Stromal cell of bone marrow (primary cell): ENCODE data around the gene FGGY.

Experiments
- DNase-seq: peaks from one replicate; pipeline ENCODE4 v3.0.0-alpha.2; 2012; ENCODE audit warnings: low read depth

FGGY gene

DNA sequence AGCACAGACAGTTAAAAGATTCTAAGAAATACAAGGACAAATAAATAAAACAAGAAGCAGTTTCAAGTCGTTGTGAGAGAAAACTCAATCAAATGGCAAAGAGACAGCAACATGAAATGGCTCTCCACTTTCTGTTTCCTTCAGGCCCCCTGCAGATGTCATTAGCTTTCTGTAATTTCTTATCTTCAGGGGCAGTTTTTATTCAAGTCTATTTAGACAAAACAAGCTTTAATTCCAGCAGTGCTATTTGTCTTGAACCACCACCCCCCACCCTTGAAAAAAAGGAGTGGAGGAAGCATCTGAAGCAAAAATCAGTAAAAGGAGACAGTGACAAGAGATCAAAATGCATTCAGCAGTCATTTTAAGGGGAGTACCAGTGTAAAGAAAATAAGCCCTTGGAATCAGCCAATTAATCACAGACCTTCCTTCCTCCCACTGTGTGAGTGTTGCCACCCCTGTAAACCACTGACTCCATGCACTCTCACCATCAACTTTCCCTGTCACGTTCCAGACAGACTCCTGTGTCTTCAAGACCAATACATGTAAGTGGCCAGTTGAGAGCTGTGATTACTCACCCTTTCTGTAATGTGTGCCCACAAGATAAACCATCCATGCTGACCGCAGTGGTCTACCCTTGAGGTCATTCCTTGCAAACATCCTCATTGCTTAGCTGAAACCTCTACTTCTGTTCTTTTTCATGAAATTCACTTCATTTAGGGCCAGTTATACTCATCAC is 381.8 kb downstream of the FGGY start:
- DNase-seq, result peak; percentile 84

DNA sequence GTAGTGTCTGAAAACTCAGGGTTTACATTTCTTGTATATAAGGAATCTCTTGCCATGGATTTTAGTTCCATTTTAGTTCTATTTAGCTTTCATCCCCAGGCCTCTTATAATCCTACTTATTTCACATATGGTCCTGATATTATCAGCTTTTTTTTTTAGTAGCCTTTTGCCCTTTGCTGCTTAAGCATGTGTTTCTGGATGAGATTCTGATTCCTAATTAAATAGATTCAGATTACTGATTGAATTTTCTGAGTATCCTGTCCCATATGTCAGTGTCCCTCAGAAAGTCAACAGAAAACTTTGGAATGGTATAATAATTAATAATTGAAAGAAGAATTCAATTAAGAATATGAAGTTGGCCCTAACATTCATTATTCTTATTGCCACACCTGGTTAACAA is 383.1 kb downstream of the FGGY start:
- no peak for DNase-seq

DNA sequence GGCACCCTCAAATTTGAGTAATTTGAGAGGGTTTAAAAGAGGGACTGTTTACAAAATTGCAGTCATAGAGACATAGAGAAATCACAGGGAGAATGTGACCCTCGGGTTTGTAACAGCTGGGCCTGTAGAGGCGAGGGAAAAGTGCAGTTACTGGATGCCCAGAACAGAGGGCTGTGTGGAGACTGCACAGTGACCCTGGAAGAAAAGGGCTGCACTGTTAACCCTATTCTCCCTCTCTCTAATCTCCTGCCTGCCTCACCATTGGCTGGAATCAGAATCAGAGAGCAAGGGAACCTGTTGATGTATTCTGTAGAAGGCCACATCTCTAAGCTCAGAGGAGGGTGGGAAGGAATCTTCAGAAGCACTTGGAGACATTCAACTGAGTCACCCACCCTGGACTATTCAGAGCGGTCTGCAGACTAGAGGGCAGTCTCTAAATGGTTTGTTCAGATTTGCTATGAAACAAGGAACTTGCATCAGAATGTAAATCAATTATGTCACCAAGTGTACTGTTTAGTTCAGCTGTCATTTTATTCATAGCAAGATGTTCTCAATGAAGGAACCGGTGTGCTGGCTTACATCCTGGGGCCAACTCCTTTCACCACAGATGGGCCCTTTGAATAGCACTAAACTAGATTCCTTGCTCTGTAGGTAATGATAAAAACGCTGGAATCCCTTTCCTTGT is 385.6 kb downstream of the FGGY start:
- DNase-seq, result no peak

DNA sequence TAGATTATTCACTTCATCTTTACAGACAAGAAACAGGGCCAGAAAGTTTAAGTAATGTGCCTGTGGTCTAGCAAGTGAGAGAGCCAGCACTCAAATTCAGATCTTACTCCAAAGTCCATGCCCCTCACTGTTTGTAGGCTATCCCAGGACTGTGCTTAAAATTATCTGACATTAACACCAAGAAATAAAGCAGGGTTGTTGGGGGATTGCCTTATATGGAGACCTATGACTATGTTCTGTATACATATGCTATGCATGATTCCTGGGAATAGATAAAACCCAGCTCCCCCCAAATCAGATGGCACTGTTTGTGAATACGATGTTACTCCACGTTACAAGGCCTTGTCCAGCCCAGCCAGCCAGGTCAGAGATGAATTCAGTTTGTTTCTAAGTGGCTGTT is 386.3 kb downstream of the FGGY start:
- DNase-seq, result no peak

DNA sequence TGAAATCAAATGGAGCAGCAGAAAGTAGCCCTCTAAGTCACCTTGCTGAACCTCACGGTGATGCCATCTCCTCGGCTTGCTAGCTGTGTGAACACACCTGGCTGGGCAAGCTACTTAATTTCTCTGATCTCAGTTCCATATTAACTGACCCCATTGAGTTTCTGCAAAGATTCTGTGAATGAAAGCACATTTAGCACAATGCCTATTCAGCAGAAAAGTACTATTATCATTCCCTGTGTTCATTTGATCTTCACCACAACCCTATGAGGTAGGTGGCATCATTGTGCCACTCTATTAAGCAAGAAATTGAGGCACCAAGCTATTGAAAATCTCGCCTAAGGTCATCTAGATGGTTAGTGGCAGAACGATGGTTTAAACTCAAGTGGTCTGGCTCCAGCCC is 387.8 kb downstream of the FGGY start:
- DNase-seq, result no peak

DNA sequence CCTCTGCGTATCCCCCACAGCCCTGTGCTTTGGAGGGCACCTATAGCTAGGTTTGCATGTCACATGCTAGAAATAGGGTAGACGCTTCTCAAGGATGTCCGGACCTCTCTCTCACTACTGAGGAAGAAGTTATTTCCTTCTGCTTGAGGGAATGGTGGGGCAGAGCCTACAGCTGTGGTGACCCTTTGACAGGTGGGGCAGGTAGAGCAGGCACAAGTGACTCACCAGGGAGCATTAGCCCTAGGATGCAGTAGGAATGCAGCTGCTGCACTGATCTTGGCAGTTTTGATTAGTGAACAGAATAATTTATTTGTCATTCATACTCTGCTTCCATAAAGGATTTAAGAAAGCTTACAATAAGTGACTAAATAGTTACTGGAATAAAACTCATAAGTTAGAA is 388.2 kb downstream of the FGGY start:
- DNase-seq, result no peak

DNA sequence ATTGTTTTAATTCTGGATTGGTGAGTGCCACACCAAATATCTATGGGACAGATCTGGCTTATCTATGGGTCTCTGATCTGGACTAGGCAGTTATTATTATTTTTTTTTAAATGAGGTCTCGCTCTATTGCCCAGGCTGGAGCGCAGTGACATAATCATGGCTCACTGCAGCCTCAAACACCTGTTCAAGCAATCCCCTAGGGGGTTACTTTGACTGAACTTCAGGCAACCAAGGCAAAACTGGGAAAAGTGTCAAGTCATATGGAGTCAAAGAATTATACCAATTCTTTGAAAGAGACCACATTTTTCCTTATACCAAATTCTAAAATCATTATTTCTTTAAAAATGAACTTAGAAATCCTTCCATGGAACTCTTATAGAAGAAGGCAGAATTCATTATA is 388.8 kb downstream of the FGGY start:
- DNase-seq, result no peak

DNA sequence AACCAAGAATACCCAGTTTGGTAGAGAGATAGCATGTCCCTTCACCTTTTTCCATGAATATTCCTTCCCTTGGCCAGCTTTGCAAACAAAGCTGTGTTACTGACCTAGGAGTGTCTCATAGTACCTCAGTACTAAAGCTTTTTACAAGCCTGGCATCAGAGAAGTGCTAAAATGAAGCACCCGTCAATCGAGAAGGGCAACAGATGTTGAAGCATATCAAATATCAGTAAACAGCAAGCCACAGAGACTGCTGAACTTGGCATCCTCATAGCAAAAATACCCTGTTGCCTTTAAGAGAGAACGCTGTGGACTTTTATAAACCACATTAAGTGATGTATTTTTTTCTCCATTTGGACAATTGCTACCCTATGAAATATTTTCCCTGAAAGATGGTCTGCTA is 389.3 kb downstream of the FGGY start:
- no peak for DNase-seq

DNA sequence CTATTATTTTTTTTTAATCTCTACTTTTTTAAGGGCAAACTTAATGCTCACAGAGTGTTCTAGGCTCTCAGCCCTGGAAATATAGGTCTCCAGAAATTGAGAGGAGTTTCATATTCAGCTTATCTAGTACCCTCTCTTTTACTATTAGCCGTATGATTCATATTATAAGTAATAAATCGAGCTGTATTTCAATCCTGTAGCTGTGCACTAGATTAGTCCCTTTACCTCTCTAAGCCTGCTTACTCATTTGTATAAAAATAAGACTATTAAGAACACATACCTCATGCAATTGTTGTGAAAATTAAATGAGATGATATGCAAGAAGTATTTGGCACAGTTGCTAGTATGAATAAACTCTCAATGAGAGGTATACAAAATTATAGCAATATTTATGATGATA is 389.7 kb downstream of the FGGY start:
- DNase-seq, result no peak

DNA sequence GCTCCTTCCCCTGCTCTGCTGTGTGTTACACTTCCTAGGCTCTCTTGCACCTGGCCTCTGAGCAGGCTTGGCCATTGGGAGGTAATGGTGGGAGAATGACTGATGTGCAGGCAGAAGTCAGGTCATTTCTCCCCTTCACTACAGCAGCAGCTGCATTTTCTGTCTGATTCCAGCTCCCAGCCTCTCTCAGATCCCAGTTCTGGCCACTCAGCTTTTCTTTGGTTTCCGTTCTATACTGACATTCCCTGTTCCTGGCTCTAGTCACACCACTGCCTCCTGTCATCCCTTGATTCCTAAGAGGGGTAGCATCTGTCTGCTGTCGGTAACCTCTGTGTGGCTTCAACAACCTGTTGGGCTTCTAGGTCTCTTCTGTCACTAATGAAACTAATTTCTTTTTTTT is 390.2 kb downstream of the FGGY start:
- no peak for DNase-seq

DNA sequence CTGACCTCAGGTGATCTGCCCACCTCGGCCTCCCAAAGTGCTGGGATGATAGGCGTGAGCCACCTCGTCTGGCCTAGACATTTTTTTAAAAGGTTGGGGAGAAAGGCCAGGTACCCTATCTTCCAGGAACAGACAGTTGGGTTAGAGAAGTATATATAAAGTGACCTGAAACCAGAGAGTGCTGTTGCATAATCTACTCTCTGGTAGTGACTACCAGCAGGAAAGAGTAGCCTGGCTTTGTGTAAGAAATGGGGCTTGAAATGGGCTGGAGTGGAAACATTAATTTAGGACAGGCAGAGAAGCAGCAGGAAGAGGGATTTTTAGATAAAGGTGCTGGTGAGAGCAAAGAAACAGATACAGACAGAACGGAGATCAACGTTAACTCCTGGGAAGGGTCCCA is 392.1 kb downstream of the FGGY start:
- no peak for DNase-seq

DNA sequence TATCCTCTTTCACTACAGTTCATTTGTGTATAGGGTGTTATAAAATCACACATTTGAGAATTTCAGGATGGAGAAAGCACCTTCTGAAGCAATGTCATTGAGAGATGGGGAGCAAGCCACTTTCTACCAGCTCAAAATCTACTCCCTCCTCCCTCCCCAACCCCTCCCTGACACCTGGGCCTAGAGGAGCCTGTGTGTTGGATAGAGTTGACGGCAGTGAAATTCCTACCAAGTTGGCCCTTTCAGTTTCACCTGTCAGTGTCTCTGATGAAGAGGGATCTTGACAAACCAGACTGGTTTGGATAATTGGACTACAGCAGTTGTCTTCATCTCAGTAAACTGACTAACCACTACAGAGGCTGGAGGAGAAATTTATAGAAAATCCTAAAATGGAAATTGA is 392.8 kb downstream of the FGGY start:
- no peak for DNase-seq

DNA sequence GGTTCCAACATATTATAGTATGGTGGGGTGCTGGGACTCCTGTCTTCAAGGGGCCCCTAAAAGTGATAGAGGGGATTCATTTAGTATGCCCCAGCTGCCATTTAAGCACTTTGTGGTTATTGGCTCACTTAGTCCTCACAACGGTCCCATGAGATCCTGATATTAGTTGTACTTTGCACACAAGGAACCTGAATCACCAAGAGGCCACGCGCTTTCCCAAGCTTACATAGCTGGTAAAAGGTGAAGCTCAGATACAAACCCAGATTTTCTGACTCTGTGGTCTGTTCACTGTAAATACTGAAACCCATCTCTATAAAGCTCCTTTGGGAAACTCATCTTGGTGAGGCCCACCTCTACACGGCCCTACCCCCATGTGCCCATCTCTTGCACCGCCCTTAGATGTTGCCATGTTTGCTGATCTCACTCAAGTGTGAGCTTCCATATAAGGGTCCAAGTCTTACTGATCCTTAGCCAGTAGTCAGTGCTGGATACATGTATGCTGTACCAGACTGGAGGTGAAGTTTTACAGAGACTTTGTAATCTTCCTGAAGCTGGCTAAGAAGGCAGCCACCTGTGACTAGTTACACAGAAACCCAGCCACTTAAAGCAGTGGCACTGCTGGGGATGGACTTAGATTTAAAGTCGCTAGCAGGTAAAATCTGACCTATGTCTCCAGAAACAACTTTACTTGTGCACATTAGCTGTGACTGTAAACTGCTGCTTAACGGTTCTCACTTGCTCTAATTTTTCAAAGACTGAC is 393.5 kb downstream of the FGGY start:
- DNase-seq, result no peak

DNA sequence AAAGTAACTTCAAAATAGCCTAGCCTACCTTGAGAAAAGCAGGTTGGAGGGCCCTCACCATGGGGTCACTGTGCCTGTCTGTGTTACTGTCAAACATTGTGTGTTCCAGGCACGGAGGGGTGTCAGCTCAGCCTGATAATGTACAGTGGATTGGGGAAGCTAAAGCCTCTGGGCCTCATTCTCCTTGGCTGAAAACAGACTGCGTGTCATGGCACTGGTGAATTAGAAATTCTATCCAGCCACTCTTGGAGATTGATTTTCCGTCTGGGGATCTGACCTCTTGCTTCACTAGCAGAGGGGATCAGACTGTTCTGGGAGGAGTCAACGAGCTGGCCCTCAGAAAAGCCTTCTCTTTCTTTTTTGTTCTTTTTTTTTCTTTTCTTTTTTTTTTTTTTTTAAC is 394.4 kb downstream of the FGGY start:
- peak; percentile 68 for DNase-seq

DNA sequence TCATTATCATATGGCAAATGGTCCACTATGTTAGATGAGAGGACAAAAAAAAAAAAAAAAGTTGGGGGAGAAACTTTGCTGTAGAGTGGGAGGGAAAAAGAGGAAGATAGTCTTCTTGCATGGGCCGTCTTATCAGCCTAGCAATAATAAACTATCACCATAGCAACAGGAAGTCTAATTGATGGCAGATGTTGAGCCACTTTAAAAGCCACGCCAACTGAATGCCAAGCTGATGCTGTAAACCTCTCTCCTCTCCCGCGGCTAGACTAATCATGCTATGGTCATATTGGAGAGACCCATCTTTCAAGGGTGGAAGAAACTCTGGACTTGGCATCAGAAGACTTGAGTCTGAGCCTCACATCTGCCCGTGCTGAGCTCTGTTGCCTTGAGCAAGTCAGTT is 395.7 kb downstream of the FGGY start:
- DNase-seq, result peak; percentile 86

DNA sequence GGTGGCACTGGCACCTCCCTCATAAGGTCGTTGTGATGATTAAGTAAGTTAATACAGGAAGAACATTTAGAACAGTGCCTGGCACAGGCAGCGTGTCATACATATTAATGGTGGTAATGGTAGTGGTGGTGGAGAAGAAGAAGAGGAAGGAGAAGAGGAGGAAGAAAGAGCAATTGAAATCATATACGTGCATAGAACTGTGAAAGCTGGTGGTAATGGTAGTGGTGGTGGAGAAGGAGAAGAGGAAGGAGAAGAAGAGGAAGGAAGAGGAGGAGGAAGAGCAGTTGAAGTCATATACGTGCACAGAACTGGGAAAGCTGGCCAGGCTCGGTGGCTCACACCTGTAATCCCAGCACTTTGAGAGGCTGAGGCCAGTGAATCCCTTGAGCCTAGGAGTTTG is 396.5 kb downstream of the FGGY start:
- no peak for DNase-seq

DNA sequence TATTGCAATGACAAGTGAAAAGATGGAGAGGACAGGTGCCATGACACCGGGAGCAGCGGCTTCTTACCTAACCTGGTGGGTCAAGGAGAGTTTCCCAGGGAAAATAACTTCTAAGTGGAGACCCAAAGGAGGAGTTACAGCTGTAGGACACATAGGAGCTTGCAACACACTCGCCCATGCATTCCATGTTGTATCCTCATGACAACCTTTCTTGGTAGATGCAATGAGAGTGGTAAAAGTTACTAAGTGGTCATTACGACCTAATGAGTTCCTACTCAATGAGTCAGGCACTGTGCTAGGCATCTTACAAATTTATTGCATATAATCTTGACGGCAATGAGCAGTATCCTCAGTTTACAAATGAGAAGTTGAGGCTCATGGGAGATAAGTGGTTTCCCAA is 398.4 kb downstream of the FGGY start:
- DNase-seq, result no peak

DNA sequence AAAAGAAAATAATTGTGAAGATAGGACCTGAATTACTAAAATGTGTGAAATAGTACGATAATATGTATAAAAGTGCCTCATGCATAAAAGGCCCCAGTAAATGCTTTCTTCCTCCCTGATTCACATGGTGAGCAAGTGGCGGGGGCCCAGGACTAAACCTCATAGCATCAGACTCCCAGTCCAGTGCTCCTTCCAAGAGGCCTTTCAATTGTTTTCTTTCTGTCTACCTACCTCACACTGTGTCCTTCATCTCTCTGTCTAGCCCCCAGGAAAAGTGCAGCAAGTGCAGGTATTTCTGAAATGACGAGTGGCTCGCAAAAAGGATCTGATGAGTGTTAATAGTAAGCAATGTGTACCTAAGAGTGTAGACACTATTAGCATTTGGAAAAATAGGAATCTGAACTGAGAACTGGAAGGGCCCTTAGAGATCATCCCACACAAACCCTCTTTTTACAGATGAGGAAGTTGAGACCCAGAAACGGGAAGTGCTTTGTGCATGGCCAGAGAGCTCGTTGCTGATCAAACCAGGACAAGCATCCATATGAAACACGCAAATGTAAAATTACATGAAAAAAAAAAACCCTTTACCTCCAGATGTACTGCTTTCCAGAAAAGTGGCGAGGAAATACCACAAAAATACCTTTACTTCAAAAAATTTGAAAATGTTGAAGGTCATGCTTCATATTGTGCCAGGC is 399.7 kb downstream of the FGGY start:
- no peak for DNase-seq

DNA sequence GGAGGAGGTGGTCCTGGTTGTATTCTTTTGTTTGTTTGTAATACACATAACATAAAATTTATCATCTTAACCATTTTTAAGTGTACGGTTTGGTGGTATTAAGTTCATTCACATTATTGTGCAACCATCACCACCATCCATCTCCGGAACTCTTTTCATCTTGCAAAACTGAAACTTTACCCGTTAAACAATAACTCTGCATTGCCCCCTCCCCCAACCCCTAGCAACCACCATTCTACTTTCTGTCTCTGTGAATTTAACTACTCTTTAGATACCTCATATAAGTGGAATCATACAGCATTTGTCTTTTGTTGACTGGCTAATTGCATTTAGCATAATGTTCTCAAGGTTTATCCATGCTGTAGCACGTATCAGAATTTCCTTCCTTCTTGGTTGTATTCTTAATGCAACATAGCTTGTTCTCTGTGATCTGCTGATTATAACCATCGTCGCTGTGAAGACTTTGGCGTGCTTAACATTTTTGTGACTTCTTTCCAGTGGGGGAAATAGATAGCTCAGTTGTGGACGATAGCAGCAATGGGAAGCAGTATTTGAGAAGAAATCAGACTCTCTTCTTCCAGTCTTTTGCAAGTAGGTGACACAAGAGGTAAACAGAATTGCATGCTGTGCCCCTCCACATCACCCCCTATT is 400.4 kb downstream of the FGGY start:
- DNase-seq, result no peak

DNA sequence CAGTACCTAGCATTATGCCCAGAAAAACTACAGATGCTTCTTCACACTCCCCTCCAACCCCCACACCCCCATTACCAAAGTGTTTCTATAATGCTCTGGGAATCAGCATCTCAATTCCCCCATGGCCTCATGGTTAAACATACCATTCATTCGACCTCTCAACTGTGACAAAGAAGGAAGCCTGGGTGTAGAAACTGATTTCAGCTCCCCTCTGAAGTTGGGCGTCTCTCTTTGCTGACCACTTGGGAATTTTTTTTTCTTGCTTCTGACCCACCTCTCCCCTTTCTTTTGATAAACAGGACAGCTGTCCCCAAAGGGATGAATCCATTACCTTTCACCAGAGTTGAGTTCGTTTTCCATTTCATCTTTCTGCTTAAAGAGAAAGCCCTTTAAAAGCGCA is 401.5 kb downstream of the FGGY start:
- no peak for DNase-seq

DNA sequence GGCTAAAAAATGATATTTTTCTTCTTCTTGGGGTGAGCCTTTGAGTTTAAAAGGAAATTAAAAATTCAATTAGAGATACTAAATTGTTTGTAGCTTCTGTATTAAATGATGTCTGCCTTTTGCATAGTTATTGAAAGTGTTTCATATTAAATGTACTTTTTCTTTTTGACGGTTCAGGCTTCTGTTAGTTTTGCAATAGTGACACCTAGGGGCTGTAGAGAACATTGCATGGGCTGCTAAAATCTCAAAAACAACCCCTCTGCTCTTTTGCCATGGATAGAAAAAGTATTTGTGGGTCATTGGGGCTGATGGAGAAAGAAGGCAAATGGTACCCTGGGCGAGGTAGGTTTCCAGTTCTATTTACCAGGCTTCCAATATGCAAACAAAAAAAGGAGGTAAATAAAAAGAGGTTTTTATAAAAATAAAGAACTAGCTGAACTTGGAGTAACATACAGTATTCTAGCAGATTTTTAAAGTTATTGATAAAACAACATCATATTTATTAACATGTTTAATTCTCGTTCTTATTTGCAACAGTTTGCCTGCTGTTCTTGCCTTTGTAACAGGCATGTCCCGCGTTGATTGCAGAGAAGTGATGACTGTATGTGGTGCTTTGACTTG is 402.4 kb downstream of the FGGY start:
- DNase-seq, result peak; percentile 33

DNA sequence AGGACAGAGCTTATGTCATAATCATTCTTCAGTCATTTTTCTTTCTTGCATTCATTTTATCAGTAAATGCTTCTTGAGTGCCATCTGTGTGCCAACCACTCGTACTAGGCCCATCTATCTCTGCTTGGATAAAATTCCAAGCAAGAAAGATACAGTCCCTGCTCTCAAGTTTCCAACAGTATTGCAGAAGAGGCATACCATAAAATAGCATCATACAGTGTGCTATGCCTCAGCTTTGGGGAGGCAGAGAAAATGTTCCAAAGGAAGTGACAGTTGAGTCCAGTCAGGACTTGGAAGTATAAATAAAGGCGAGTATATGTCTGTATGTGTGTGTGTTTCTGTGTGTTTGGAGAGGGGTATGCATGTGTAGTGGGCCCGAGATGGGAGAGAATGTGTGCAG is 404.5 kb downstream of the FGGY start:
- DNase-seq, result no peak
